ENCODE data around the gene SPATA46.

DNA sequence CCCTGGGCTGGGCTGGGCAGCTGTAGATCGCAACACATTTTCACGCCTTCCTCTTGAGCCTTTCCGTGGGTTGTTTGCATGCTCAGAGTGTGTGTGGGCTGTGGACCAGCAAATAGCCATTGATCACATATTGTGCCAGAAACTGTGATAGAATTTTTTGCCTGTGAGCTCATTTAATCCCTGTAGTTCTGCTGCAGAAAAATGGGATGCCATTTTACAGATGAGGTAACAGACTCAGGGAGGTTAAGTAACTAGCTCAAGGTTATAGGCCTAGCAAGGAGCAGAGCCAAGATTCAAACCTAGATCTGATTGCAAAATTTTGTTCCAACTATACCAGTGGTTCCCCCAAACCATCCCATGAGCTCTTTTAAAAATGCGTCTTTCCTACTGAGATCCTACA is 10.5 kb downstream of the SPATA46 start:
- TF ChIP-seq, protein P1, sequence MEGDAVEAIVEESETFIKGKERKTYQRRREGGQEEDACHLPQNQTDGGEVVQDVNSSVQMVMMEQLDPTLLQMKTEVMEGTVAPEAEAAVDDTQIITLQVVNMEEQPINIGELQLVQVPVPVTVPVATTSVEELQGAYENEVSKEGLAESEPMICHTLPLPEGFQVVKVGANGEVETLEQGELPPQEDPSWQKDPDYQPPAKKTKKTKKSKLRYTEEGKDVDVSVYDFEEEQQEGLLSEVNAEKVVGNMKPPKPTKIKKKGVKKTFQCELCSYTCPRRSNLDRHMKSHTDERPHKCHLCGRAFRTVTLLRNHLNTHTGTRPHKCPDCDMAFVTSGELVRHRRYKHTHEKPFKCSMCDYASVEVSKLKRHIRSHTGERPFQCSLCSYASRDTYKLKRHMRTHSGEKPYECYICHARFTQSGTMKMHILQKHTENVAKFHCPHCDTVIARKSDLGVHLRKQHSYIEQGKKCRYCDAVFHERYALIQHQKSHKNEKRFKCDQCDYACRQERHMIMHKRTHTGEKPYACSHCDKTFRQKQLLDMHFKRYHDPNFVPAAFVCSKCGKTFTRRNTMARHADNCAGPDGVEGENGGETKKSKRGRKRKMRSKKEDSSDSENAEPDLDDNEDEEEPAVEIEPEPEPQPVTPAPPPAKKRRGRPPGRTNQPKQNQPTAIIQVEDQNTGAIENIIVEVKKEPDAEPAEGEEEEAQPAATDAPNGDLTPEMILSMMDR (conservative IDR thresholded peaks at IDR 0.05; ENCODE audit: low read length) = no peak
- no peak for TF ChIP-seq EZH2phosphoT487 (IDR thresholded peaks at IDR 0.05; ENCODE audit: borderline replicate concordance, low read depth, low read length)
